ENCODE results near the gene TMX3. TPM values are rescaled to one million over a fixed set of nuclear protein-coding genes. Genes with fewer than 3 reads are reported as not detected.

TMX3 gene
- total RNA-seq, 1 experiment from 2014 or later: 33.3 TPM

DNA sequence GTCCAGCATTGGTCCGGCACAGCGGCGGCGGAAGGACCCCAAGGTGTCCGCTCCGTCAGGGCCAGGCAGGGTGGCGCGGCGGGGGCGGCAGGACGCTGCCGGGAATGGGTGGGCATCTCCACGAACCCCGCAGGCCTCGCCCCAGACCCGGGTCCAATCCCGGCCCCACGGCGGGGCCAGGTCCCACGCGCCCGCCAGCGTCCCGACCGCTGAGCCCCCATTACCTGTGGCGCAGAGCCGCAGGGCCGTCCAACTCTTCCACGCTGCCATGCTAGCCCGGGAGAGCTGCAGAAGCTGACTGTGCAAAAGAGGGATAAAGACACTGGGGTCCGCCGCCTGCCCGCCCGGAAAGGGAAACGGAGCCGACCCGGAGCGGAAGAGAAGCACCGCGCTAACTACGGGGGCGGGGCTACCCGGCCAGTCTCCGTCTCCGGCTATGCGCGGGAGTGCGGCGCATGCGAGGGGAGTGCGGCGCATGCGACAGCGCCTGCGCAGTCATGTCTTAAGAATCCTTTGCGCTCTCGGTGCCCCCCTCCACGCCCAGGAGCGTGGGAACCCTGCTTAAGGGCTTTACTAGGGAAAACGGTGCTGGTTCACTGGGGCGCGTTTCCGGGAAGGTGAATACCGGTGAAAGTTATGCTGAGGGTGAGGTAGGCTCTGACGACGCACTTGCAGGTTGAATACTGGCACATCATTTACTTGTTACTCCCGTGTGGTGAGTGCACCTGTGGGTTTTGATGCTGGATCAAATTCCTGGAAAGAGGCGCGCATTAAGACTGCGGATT lies at the start of gene TMX3 (continued):
- TF ChIP-seq E2F1 (CRISPR knock-in tag; IDR thresholded peaks at IDR 0.05) (peak; percentile 92; the same call in 1 of the 2 replicates), ZBTB21 (CRISPR knock-in tag; IDR thresholded peaks at IDR 0.05; ENCODE audit: borderline replicate concordance) (peak; percentile 91; the same call in 1 of the 2 replicates), NR1H2 (CRISPR knock-in tag; IDR thresholded peaks at IDR 0.05) (no peak), ZSCAN18 (CRISPR knock-in tag; IDR thresholded peaks at IDR 0.05) (no peak), EMX1 (CRISPR knock-in tag; IDR thresholded peaks at IDR 0.05) (no peak), SMAD4 (CRISPR knock-in tag; IDR thresholded peaks at IDR 0.05) (peak; percentile 79; the same call in 1 of the 2 replicates), ZNF219 (CRISPR knock-in tag; IDR thresholded peaks at IDR 0.05; ENCODE audit: borderline replicate concordance) (0 out of 2 replicates have a peak, but pooled peaks have one; percentile 67)
- TF ChIP-seq, protein P1, sequence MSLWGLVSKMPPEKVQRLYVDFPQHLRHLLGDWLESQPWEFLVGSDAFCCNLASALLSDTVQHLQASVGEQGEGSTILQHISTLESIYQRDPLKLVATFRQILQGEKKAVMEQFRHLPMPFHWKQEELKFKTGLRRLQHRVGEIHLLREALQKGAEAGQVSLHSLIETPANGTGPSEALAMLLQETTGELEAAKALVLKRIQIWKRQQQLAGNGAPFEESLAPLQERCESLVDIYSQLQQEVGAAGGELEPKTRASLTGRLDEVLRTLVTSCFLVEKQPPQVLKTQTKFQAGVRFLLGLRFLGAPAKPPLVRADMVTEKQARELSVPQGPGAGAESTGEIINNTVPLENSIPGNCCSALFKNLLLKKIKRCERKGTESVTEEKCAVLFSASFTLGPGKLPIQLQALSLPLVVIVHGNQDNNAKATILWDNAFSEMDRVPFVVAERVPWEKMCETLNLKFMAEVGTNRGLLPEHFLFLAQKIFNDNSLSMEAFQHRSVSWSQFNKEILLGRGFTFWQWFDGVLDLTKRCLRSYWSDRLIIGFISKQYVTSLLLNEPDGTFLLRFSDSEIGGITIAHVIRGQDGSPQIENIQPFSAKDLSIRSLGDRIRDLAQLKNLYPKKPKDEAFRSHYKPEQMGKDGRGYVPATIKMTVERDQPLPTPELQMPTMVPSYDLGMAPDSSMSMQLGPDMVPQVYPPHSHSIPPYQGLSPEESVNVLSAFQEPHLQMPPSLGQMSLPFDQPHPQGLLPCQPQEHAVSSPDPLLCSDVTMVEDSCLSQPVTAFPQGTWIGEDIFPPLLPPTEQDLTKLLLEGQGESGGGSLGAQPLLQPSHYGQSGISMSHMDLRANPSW (CRISPR knock-in tag; conservative IDR thresholded peaks at IDR 0.05; ENCODE audit: low read depth): no peak; the same call in 1 of the 2 replicates
- TF ChIP-seq, protein P2, sequence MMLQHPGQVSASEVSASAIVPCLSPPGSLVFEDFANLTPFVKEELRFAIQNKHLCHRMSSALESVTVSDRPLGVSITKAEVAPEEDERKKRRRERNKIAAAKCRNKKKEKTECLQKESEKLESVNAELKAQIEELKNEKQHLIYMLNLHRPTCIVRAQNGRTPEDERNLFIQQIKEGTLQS (CRISPR knock-in tag; conservative IDR thresholded peaks at IDR 0.05): no peak
- TF ChIP-seq, protein P3, sequence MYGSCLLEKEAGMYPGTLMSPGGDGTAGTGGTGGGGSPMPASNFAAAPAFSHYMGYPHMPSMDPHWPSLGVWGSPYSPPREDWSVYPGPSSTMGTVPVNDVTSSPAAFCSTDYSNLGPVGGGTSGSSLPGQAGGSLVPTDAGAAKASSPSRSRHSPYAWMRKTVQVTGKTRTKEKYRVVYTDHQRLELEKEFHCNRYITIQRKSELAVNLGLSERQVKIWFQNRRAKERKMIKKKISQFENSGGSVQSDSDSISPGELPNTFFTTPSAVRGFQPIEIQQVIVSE (CRISPR knock-in tag; IDR thresholded peaks at IDR 0.05; ENCODE audit: borderline replicate concordance): no peak

- CTCF ChIA-PET: no interaction called here
- ATAC-seq: no peak
- POLR2A ChIA-PET: no interaction called here
- TF ChIP-seq HMGA2 (CRISPR knock-in tag; IDR thresholded peaks at IDR 0.05) (no peak), FOXJ3 (CRISPR knock-in tag; IDR thresholded peaks at IDR 0.05; ENCODE audit: borderline replicate concordance) (no peak), TEAD1 (CRISPR knock-in tag; IDR thresholded peaks at IDR 0.05) (no peak), TCF7 (CRISPR knock-in tag; IDR thresholded peaks at IDR 0.05; ENCODE audit: low read depth) (no peak), SOX15 (CRISPR knock-in tag; IDR thresholded peaks at IDR 0.05) (no peak), IRF1 (CRISPR knock-in tag; IDR thresholded peaks at IDR 0.05) (no peak), JUN (CRISPR knock-in tag; IDR thresholded peaks at IDR 0.05) (no peak), ESRRA (CRISPR knock-in tag; IDR thresholded peaks at IDR 0.05; ENCODE audit: borderline replicate concordance) (no peak), NFATC4 (CRISPR knock-in tag; IDR thresholded peaks at IDR 0.05) (no peak), OVOL2 (CRISPR knock-in tag; IDR thresholded peaks at IDR 0.05; ENCODE audit: borderline replicate concordance) (no peak), FOXP1 (CRISPR knock-in tag; IDR thresholded peaks at IDR 0.05; ENCODE audit: borderline replicate concordance) (no peak), MYBL2 (CRISPR knock-in tag; IDR thresholded peaks at IDR 0.05) (no peak)
- TF ChIP-seq, protein P4, sequence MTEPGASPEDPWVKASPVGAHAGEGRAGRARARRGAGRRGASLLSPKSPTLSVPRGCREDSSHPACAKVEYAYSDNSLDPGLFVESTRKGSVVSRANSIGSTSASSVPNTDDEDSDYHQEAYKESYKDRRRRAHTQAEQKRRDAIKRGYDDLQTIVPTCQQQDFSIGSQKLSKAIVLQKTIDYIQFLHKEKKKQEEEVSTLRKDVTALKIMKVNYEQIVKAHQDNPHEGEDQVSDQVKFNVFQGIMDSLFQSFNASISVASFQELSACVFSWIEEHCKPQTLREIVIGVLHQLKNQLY (CRISPR knock-in tag; IDR thresholded peaks at IDR 0.05): no peak
- TF ChIP-seq, protein P5, sequence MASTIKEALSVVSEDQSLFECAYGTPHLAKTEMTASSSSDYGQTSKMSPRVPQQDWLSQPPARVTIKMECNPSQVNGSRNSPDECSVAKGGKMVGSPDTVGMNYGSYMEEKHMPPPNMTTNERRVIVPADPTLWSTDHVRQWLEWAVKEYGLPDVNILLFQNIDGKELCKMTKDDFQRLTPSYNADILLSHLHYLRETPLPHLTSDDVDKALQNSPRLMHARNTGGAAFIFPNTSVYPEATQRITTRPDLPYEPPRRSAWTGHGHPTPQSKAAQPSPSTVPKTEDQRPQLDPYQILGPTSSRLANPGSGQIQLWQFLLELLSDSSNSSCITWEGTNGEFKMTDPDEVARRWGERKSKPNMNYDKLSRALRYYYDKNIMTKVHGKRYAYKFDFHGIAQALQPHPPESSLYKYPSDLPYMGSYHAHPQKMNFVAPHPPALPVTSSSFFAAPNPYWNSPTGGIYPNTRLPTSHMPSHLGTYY (CRISPR knock-in tag; IDR thresholded peaks at IDR 0.05): no peak
- TF ChIP-seq, protein P6, sequence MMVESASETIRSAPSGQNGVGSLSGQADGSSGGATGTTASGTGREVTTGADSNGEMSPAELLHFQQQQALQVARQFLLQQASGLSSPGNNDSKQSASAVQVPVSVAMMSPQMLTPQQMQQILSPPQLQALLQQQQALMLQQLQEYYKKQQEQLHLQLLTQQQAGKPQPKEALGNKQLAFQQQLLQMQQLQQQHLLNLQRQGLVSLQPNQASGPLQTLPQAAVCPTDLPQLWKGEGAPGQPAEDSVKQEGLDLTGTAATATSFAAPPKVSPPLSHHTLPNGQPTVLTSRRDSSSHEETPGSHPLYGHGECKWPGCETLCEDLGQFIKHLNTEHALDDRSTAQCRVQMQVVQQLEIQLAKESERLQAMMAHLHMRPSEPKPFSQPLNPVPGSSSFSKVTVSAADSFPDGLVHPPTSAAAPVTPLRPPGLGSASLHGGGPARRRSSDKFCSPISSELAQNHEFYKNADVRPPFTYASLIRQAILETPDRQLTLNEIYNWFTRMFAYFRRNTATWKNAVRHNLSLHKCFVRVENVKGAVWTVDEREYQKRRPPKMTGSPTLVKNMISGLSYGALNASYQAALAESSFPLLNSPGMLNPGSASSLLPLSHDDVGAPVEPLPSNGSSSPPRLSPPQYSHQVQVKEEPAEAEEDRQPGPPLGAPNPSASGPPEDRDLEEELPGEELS (CRISPR knock-in tag; IDR thresholded peaks at IDR 0.05): no peak
These were observed 49.1 kb upstream of the TMX3 start for GRCh38 chr18:68764016-68764415.

More at GRCh38 chr18:68764016-68764415, 49.1 kb upstream of the TMX3 start:
- peaks cover 16% of the 10 kb centered on the region for H3K9me3 Mint-ChIP-seq
- peaks cover 2% of the 10 kb centered on the region; the same call in 1 of the 2 replicates for H3K27me3 Mint-ChIP-seq (ENCODE audit: low read depth)
- H3K36me3 Mint-ChIP-seq: peaks cover 5% of the 10 kb centered on the region
- no peaks in the 10 kb centered on the region for H3K4me1 Mint-ChIP-seq
- H3K27ac Mint-ChIP-seq: no peak overlapping the region
- H3K4me3 Mint-ChIP-seq: no peak overlapping the region
- DNase-seq (ENCODE audit: low spot score): no peak
